Activated T-helper 9 cell treated with anti-CD3 and anti-CD28 coated beads, Interleukin-2, amount 50 U/mL, for 16 hours (primary cell): ENCODE results near the gene CXCL17.

Source experiments
- DNase-seq: peaks from one replicate; pipeline ENCODE4 v3.0.0-alpha.2; 2020; ENCODE audit warnings: low read depth

CXCL17 gene

GRCh38 chr19:42397263-42398166, 45.2 kb downstream of the CXCL17 start:
- DNase-seq: no peak

DNA sequence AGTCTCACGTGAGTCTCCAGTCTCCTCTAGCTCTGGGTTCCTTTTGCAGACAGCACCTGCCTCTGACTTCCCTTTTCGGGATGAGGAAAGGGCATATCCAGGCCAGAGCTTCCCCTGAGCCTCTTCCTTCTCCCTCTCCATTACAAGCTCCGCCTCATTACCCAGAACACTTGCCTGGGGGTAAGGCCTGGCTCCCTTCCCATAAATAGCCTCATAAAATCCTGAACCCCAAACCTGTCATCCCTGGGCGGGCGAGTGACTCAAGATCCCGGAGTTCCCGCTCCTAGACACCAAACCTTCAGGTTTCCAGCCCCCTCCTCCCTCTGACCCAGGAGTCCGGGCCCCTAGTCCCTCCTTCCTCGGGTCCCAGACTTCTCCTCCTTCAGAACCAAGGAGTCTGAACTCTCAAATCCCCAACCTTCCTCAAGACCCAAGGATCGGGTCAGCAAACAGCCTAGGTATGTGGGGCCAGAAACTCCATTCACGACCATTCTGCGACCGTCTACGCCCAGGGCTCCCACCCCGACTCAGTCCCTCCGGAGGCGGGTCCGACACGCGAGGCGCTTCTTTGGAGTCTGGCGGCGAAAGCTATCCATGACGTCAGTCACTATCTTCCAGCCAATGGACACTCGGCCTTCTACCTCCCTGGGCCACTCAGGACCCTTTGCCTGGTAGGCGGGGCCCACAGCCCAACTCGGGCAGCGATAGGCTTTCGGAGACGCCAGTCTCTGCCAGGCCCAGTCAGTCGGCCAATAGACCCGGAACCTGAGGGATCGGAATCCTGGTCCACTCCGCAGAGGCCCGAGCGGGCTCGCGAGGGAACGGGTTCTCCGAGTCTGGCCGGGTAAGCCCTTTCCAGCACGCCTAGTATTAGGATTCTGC, 46.1 kb downstream of the CXCL17 start:
- DNase-seq: peak; percentile 88

GRCh38 chr19:42394751-42395150, 48.0 kb downstream of the CXCL17 start:
- no peak for DNase-seq

- DNase-seq: no peak
These were observed 50.6 kb downstream of the CXCL17 start for GRCh38 chr19:42392165-42392564.

DNA sequence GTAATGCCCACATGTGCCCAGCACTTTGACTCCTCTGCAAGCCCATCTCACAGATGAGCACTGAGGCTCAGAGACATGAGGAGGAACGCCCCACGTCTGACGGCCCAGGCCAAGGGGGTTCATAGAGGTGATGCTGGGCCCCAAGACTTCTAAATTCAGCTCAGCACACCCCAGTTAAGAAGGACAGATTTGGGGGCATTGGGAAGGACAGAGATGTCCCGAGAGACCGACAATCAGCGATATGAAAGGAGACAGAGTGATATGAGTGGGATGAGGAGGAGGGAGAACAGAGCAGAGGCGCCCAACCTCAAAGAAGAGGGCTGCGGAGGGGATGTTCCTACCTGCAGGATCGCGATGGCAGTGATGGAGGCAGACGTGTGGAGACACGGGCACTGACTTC, 52.8 kb downstream of the CXCL17 start, which contains the start of gene CNFN:
Gene CNFN, minus strand, starts transcription at position 399 of the 400 bp plus-strand sequence. CDS start 1,260 bp downstream, outside the sequence.
- no peak for DNase-seq

- no peak for DNase-seq
These were observed 53.8 kb downstream of the CXCL17 start for GRCh38 chr19:42388851-42389489.

- DNase-seq: peak; percentile 54
These were observed 55.6 kb downstream of the CXCL17 start for GRCh38 chr19:42386974-42387707.

DNA sequence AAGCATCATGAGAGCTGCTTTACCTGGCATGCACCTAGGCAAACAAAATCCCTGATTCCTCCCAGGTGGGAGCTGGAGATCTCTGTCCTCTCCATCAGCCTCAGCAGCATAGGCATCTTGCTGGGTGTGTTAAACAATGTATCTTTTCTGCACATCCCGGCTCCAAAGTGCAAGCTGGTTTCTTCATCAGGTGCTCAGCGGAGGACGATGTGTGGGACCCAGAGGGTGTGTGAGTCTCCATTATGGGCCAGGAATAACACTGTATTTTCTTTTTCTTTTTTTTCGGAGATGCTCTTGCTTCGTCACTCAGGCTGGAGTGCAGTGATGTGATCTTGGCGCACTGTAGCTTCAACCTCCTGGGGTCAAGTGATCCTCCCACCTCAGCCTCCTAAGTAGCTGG, 62.6 kb downstream of the CXCL17 start:
- DNase-seq: no peak
